Caco-2 (cell line): ENCODE data around the gene UBL7. TPM values are rescaled to one million over a fixed set of nuclear protein-coding genes. Genes with fewer than 3 reads are reported as not detected.

Experiments
- Bru-seq: library from RNA; stranded (reverse); fragments of 400-500 nt; gene quantifications from one replicate; lab custom pipeline; 2021; lab: Mats Ljungman, UMichigan
- BruChase-seq, 2 experiments: library from RNA; stranded (reverse); fragments of 400-500 nt; gene quantifications; one replicate each; lab custom pipeline; 2021; lab: Mats Ljungman, UMichigan
- BruUV-seq: library from RNA; stranded (reverse); fragments of 400-500 nt; replicated peaks from 2 replicates; lab custom pipeline; 2021; lab: Mats Ljungman, UMichigan
- CTCF ChIA-PET: fragments of 300-600 bp; sonication (Branson Sonifier 250); formaldehyde crosslinking; loops from one replicate; lab custom pipeline; 2022; ENCODE audit warnings: antibody characterized with exemption; lab: Charles Lee
- POLR2A ChIA-PET: fragments of 300-600 bp; sonication (Branson Sonifier 250); formaldehyde crosslinking; loops from one replicate; lab custom pipeline; 2022; ENCODE audit warnings: antibody characterized with exemption; lab: Charles Lee
- DNase-seq, 2 experiments: peaks; one replicate each; pipeline versions ENCODE4 v3.0.0 to v3.0.0-alpha.2; 2020 to 2022
- H3K27me3 ChIP-seq: replicated peaks from 2 replicates; pipeline ENCODE4 v1.6.0; 2011; ENCODE audit warnings: low read length; ENCODE audit not compliant: control insufficient read depth, insufficient read depth
- H3K36me3 ChIP-seq: 2 replicates; pipeline ENCODE4 v1.5.1; 2011; ENCODE audit warnings: low read length; ENCODE audit not compliant: control insufficient read depth, insufficient read depth
- H3K4me1 ChIP-seq: fragments of 250-450 bp; sonication (Bioruptor Pico); 2 replicates; pipeline ENCODE4 v1.5.1; 2020; ENCODE audit warnings: mild to moderate bottlenecking
- H3K4me3 ChIP-seq: 2 replicates; pipeline ENCODE4 v1.5.1; 2011; ENCODE audit warnings: low read depth, mild to moderate bottlenecking, control low read depth, low read length
- H3K9me3 ChIP-seq: fragments of 250-450 bp; sonication (Bioruptor Pico); 2 replicates; pipeline ENCODE4 v1.5.1; 2020; ENCODE audit warnings: mild to moderate bottlenecking, moderate library complexity
- H3K27ac Mint-ChIP-seq: one replicate; pipeline ENCODE4 v1.8.0; 2022; ENCODE audit warnings: mixed read lengths; ENCODE audit not compliant: unreplicated experiment
- H3K27me3 Mint-ChIP-seq: one replicate; pipeline ENCODE4 v1.8.0; 2022; ENCODE audit warnings: mixed read lengths; ENCODE audit not compliant: insufficient read depth, unreplicated experiment
- H3K36me3 Mint-ChIP-seq: one replicate; pipeline ENCODE4 v1.8.0; 2022; ENCODE audit warnings: mild to moderate bottlenecking, mixed read lengths; ENCODE audit not compliant: insufficient read depth, unreplicated experiment
- H3K4me1 Mint-ChIP-seq: one replicate; pipeline ENCODE4 v1.8.0; 2022; ENCODE audit warnings: low read depth, mixed read lengths; ENCODE audit not compliant: unreplicated experiment
- H3K4me3 Mint-ChIP-seq: one replicate; pipeline ENCODE4 v1.8.0; 2022; ENCODE audit warnings: mild to moderate bottlenecking, moderate library complexity, mixed read lengths; ENCODE audit not compliant: unreplicated experiment
- H3K9me3 Mint-ChIP-seq: one replicate; pipeline ENCODE4 v1.8.0; 2022; ENCODE audit warnings: mixed read lengths; ENCODE audit not compliant: unreplicated experiment
- intact Hi-C: fragments of 100-400 bp; cut with micrococcal nuclease; formaldehyde crosslinking; loops from one replicate; pipeline ENCODE4 v1.10.0; 2022; ENCODE audit not compliant: unreplicated experiment
- long read RNA-seq: library from polyadenylated mRNA; stranded (forward); transcript quantifications from one replicate; pipeline ENCODE4 v2.0.0, GENCODE V29; 2022
- total RNA-seq: library from RNA; stranded (reverse); gene quantifications from 2 replicates; pipeline ENCODE4 v1.2.3, GENCODE V29; 2022
- TF ChIP-seq, protein P1 (sequence below), 2 experiments: fragments of 200-600 bp in 1 of 2; IDR thresholded peaks; 1 replicate in 1 of 2; 2 replicates in 1 of 2; pipeline versions ENCODE4 v1.5.1 to v1.8.0; 2011 to 2022; ENCODE audit warnings: antibody characterized with exemption in 1 of 2, control low read depth in 1 of 2, inconsistent platforms in 1 of 2, low read depth in 1 of 2, low read length in 1 of 2, mild to moderate bottlenecking in 1 of 2, moderate library complexity in 1 of 2; ENCODE audit not compliant: insufficient read depth in 1 of 2, severe bottlenecking in 1 of 2, unreplicated experiment in 1 of 2

UBL7 gene, protein sequence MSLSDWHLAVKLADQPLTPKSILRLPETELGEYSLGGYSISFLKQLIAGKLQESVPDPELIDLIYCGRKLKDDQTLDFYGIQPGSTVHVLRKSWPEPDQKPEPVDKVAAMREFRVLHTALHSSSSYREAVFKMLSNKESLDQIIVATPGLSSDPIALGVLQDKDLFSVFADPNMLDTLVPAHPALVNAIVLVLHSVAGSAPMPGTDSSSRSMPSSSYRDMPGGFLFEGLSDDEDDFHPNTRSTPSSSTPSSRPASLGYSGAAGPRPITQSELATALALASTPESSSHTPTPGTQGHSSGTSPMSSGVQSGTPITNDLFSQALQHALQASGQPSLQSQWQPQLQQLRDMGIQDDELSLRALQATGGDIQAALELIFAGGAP
- total RNA-seq (31.4 and 34.4 TPM in 2 replicates), Bru-seq, nascent RNA (percentile 54 among the genes with signal in this experiment), BruChase-seq, experiment 1, labeled RNA remaining after a 2-hour chase (percentile 54 among the genes with signal in this experiment), BruChase-seq, experiment 2, labeled RNA remaining after a 6-hour chase (percentile 63 among the genes with signal in this experiment)
- long read RNA-seq, transcript UBL7-202 (11 exons, 1,427 nt): minor isoform, 36 of 139 reads
- long read RNA-seq, transcript UBL7-201 (11 exons, 1,360 nt): major isoform, 50 of 139 reads
- long read RNA-seq, transcript UBL7-209 (11 exons, 1,720 nt): minor isoform, 7 of 139 reads
- long read RNA-seq, partial matches to known transcripts: 11 of 139 reads
- long read RNA-seq, other reads (novel, unspliced or antisense): 34 of 139 reads

- POLR2A ChIA-PET: interaction anchor here (0.6 to 2.3 kb wide), 10 partner anchors 10 to 197 kb away, joined by 3 to 15 read pairs (median 4); partner anchors contain the start of gene SEMA7A
- peak within 1 kb of the TSS; percentile 74 for H3K27ac Mint-ChIP-seq
- peaks cover 28% of the 10 kb centered on the region for H3K4me1 Mint-ChIP-seq
- no peaks in the 10 kb centered on the region for H3K27me3 ChIP-seq
- H3K4me3 ChIP-seq: peak within 1 kb of the TSS; percentile 51
- TSS peak; percentile 84 for BruUV-seq
- H3K36me3 ChIP-seq: no peaks in the 10 kb centered on the region
- H3K4me1 ChIP-seq: peaks cover 13% of the 10 kb centered on the region; the same call in 1 of the 2 replicates
- peak; percentile 97 for DNase-seq
- no peaks in the 10 kb centered on the region for H3K9me3 ChIP-seq
- intact Hi-C loops: loop anchor here (1.0 to 2.0 kb wide), 2 partner anchors 18 to 72 kb away; no protein-coding TSS in a partner anchor
- no peaks in the 10 kb centered on the region for H3K27me3 Mint-ChIP-seq
- H3K36me3 Mint-ChIP-seq: peaks cover 21% of the 10 kb centered on the region
- TF ChIP-seq, protein P1, sequence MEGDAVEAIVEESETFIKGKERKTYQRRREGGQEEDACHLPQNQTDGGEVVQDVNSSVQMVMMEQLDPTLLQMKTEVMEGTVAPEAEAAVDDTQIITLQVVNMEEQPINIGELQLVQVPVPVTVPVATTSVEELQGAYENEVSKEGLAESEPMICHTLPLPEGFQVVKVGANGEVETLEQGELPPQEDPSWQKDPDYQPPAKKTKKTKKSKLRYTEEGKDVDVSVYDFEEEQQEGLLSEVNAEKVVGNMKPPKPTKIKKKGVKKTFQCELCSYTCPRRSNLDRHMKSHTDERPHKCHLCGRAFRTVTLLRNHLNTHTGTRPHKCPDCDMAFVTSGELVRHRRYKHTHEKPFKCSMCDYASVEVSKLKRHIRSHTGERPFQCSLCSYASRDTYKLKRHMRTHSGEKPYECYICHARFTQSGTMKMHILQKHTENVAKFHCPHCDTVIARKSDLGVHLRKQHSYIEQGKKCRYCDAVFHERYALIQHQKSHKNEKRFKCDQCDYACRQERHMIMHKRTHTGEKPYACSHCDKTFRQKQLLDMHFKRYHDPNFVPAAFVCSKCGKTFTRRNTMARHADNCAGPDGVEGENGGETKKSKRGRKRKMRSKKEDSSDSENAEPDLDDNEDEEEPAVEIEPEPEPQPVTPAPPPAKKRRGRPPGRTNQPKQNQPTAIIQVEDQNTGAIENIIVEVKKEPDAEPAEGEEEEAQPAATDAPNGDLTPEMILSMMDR (IDR thresholded peaks at IDR 0.05; ENCODE audit: insufficient read depth in 1 of 2, low read depth in 1 of 2, low read length in 1 of 2, severe bottlenecking in 1 of 2, unreplicated experiment in 1 of 2): peak in 1 of 2 experiments; percentile 51
- peaks cover 9% of the 10 kb centered on the region for H3K9me3 Mint-ChIP-seq
- CTCF ChIA-PET: interaction anchor here (0.7 to 1.7 kb wide), 17 partner anchors 12 to 147 kb away, joined by 3 to 14 read pairs (median 5); partner anchors contain the start of gene ARID3B
- peak within 1 kb of the TSS; percentile 92 for H3K4me3 Mint-ChIP-seq
These were observed at the start of gene UBL7 for GRCh38 chr15:74460871-74461846. TSS of gene UBL7 (minus strand) at chr15:74461160. CDS start at chr15:74458867, 2,293 bp downstream.

GRCh38 chr15:74506515-74506840, 45.5 kb upstream of the UBL7 start:
- no TSS peak for BruUV-seq
- TF ChIP-seq, protein P1 (IDR thresholded peaks at IDR 0.05; ENCODE audit: insufficient read depth in 1 of 2, low read depth in 1 of 2, low read length in 1 of 2, severe bottlenecking in 1 of 2, unreplicated experiment in 1 of 2): no peak
- Histone ChIP-seq H3K36me3 (no peaks in the 10 kb centered on the region), H3K27me3 (no peaks in the 10 kb centered on the region), H3K4me3 (no peak overlapping the region), H3K9me3 (no peaks in the 10 kb centered on the region), H3K4me1 (no peaks in the 10 kb centered on the region)
- DNase-seq: no peak
- intact Hi-C loops: no loop called here
- no peaks in the 10 kb centered on the region for H3K27me3 Mint-ChIP-seq
- ChIA-PET POLR2A (no interaction called here), CTCF (interaction anchor here (0.7 kb wide), 1 partner anchor 509 kb away, joined by 3 read pairs; no protein-coding TSS in a partner anchor)
- H3K4me3 Mint-ChIP-seq: no peak overlapping the region
- H3K9me3 Mint-ChIP-seq: no peaks in the 10 kb centered on the region
- no peak overlapping the region for H3K27ac Mint-ChIP-seq
- H3K36me3 Mint-ChIP-seq: peaks cover 4% of the 10 kb centered on the region
- H3K4me1 Mint-ChIP-seq: no peaks in the 10 kb centered on the region
